ENCODE measurements around the gene CEP72. TPM values are rescaled to one million over a fixed set of nuclear protein-coding genes. Genes with fewer than 3 reads are reported as not detected.
"Not testable (repeated sequence)": the region's sequence is repeated elsewhere in the genome, so short reads cannot be mapped to it uniquely, and the experiment has no call there.

The CEP72 gene
- total RNA-seq, 1 donor from 2014 or later = 17.2 TPM

DNA sequence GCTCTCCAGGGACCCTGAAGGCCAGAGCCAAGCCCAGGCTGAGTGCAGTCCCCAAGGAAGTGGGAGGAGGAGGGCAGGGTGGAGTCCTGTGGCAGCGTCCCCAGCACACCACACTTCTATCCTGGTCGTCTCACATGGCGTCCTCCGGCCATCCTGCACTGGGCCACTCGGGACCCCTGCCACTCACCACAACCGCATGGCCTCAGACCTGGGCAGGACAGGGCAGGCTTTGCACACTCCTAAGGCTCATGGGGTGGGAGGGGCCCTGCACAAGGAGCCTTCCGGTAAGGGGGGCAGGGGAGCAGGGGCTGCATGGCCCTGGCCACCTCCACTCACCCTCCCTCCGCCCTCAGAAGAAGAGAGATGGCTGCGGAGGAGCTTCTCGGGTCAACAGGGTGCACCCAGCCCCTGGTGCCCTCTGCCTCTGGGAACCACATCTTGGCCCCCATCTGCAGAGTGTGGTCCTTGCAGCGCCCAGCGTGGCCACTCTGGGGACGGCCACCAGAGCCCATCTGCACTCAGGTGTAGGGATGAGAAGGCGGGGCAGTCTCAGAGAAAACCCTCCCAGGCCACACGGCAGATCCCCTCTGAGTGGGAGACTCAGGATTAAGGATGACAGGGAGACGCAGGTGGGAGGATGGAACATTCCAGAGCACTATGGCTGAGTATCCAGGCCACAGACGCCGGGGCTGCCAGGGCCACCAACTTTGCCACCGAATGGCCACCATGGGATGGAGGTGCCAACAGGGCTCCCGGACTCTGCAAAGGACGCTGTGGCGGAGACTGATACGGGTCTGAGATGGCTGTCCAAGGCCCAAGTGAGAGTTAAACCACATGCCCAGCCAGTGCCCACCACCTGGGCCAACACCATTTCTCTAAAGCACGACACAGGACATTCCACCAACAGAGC lies 73.4 kb downstream of the CEP72 start:
- H3K79me2 ChIP-seq (ENCODE audit: low read depth) = no peaks in the 10 kb centered on the region
- peaks cover 4% of the 10 kb centered on the region for H3K27me3 Mint-ChIP-seq (ENCODE audit: insufficient read depth, low read depth)
- H3K4me2 ChIP-seq = no peak overlapping the region
- H3K4me1 Mint-ChIP-seq = no peaks in the 10 kb centered on the region
- H3K9me3 Mint-ChIP-seq = no peaks in the 10 kb centered on the region
- no peak overlapping the region for H3K4me3 Mint-ChIP-seq
- H3K4me3 ChIP-seq = no peak overlapping the region
- H3K9ac ChIP-seq = no peak overlapping the region
- TF ChIP-seq EZH2phosphoT487 (IDR thresholded peaks at IDR 0.05) = no peak
- TF ChIP-seq EZH2 (IDR thresholded peaks at IDR 0.05) = no peak
- TF ChIP-seq, protein P1, sequence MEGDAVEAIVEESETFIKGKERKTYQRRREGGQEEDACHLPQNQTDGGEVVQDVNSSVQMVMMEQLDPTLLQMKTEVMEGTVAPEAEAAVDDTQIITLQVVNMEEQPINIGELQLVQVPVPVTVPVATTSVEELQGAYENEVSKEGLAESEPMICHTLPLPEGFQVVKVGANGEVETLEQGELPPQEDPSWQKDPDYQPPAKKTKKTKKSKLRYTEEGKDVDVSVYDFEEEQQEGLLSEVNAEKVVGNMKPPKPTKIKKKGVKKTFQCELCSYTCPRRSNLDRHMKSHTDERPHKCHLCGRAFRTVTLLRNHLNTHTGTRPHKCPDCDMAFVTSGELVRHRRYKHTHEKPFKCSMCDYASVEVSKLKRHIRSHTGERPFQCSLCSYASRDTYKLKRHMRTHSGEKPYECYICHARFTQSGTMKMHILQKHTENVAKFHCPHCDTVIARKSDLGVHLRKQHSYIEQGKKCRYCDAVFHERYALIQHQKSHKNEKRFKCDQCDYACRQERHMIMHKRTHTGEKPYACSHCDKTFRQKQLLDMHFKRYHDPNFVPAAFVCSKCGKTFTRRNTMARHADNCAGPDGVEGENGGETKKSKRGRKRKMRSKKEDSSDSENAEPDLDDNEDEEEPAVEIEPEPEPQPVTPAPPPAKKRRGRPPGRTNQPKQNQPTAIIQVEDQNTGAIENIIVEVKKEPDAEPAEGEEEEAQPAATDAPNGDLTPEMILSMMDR (IDR thresholded peaks at IDR 0.05) = no peak
- H3K36me3 ChIP-seq = no peaks in the 10 kb centered on the region
- H4K20me1 ChIP-seq (ENCODE audit: low read depth) = no peaks in the 10 kb centered on the region
- DNase-seq (ENCODE audit: low spot score) = no peak
- H3K36me3 Mint-ChIP-seq = no peaks in the 10 kb centered on the region
- H3K27ac ChIP-seq = no peak overlapping the region
- H3K9me3 ChIP-seq (ENCODE audit: low read depth) = no peaks in the 10 kb centered on the region
- H3K27me3 ChIP-seq = no peaks in the 10 kb centered on the region
- no peak overlapping the region for H3K27ac Mint-ChIP-seq
- H2AFZ ChIP-seq (replicated peaks) = no peak overlapping the region
- no peaks in the 10 kb centered on the region for H3K4me1 ChIP-seq
- no peaks in the 10 kb centered on the region for H3F3A ChIP-seq (ENCODE audit: low read depth)

GRCh38 chr5:686172-686523 lies 74.0 kb downstream of the CEP72 start:
- not testable (repeated sequence) for H2AFZ ChIP-seq (replicated peaks); H3K36me3 ChIP-seq; H3K9me3 Mint-ChIP-seq; H3K9me3 ChIP-seq (ENCODE audit: low read depth); H3K36me3 Mint-ChIP-seq; H3K4me2 ChIP-seq; H3K4me3 ChIP-seq; H3K4me3 Mint-ChIP-seq; H3K79me2 ChIP-seq (ENCODE audit: low read depth); H3K27me3 ChIP-seq; H3K4me1 Mint-ChIP-seq; H3K4me1 ChIP-seq; H3K9ac ChIP-seq; H3K27me3 Mint-ChIP-seq (ENCODE audit: insufficient read depth, low read depth); H3F3A ChIP-seq (ENCODE audit: low read depth); H3K27ac Mint-ChIP-seq; DNase-seq (ENCODE audit: low spot score); H3K27ac ChIP-seq; H4K20me1 ChIP-seq (ENCODE audit: low read depth)

- not testable (repeated sequence) for DNase-seq (ENCODE audit: low spot score); H3K4me2 ChIP-seq; H3K4me3 ChIP-seq; H3K79me2 ChIP-seq (ENCODE audit: low read depth); H3K4me1 Mint-ChIP-seq; H3F3A ChIP-seq (ENCODE audit: low read depth); H4K20me1 ChIP-seq (ENCODE audit: low read depth); H3K27ac Mint-ChIP-seq; H3K27me3 ChIP-seq; H2AFZ ChIP-seq (replicated peaks); H3K36me3 ChIP-seq; H3K9ac ChIP-seq; H3K9me3 ChIP-seq (ENCODE audit: low read depth); H3K4me1 ChIP-seq; H3K4me3 Mint-ChIP-seq; H3K27me3 Mint-ChIP-seq (ENCODE audit: insufficient read depth, low read depth); H3K36me3 Mint-ChIP-seq; H3K9me3 Mint-ChIP-seq; H3K27ac ChIP-seq
Measured at GRCh38 chr5:686936-687335, 74.8 kb downstream of the CEP72 start.

DNA sequence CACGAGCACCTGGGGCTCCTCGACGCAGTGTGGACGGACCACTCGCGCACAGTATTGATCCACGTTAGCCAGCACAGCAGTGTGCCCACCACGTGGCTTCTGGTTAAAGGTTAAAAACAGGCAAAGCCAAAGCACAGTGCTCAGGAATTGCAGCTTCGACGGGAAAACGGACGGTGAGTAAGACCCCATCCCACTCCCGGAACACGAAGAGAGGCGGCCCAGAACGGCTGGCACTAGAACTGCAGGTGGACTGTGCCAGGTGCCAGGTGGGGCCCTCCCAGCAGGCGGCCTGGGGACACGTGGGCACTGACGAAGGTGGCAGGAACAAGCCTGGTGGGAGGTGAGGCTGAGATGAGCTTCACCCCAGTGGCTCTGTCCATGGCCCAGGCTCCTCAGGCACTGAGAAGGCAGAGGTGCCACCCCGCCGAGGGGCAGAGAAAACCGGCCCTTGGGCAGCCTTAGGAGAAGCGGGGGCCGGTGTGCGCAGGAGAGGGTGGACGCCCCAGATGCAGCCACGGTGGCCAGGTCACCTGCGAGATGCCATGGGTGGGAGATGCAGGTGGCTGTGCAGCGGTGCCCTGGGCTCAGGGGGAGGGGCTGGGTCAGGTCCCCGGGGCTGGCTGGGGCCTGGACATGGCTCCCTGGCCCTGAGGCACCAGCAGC lies 76.3 kb downstream of the CEP72 start:
- H3K4me1 Mint-ChIP-seq; H3K4me3 Mint-ChIP-seq; H3K9me3 Mint-ChIP-seq; H3K4me1 ChIP-seq; H3K27ac ChIP-seq; H3K27ac Mint-ChIP-seq; H3K9ac ChIP-seq; H4K20me1 ChIP-seq (ENCODE audit: low read depth); H3K27me3 Mint-ChIP-seq (ENCODE audit: insufficient read depth, low read depth); H3K4me3 ChIP-seq; H2AFZ ChIP-seq (replicated peaks); H3K9me3 ChIP-seq (ENCODE audit: low read depth); H3K79me2 ChIP-seq (ENCODE audit: low read depth); DNase-seq (ENCODE audit: low spot score); H3F3A ChIP-seq (ENCODE audit: low read depth); H3K4me2 ChIP-seq; H3K36me3 ChIP-seq; H3K36me3 Mint-ChIP-seq: not testable (repeated sequence)
- H3K27me3 ChIP-seq = peaks cover 19% of the 10 kb centered on the region

GRCh38 chr5:690293-690692 lies 78.2 kb downstream of the CEP72 start:
- not testable (repeated sequence) for H3K9ac ChIP-seq; H3K4me1 ChIP-seq; H3K36me3 ChIP-seq; H3K36me3 Mint-ChIP-seq; H3K4me3 ChIP-seq; H3K27ac ChIP-seq; H4K20me1 ChIP-seq (ENCODE audit: low read depth); H3K9me3 ChIP-seq (ENCODE audit: low read depth); H3F3A ChIP-seq (ENCODE audit: low read depth); H3K4me1 Mint-ChIP-seq; H3K79me2 ChIP-seq (ENCODE audit: low read depth); H2AFZ ChIP-seq (replicated peaks); H3K4me2 ChIP-seq; DNase-seq (ENCODE audit: low spot score); H3K27me3 Mint-ChIP-seq (ENCODE audit: insufficient read depth, low read depth); H3K9me3 Mint-ChIP-seq; H3K27ac Mint-ChIP-seq; H3K4me3 Mint-ChIP-seq
- peaks cover 25% of the 10 kb centered on the region for H3K27me3 ChIP-seq

- not testable (repeated sequence) for H3K4me2 ChIP-seq; H3K4me1 Mint-ChIP-seq; H3K4me1 ChIP-seq; H3K9me3 ChIP-seq (ENCODE audit: low read depth); H2AFZ ChIP-seq (replicated peaks); H3K4me3 ChIP-seq; H3K27ac ChIP-seq; H3K9me3 Mint-ChIP-seq; H3K36me3 Mint-ChIP-seq; H3K9ac ChIP-seq; H3K36me3 ChIP-seq; H3K27me3 Mint-ChIP-seq (ENCODE audit: insufficient read depth, low read depth); H3K27ac Mint-ChIP-seq; H3K79me2 ChIP-seq (ENCODE audit: low read depth); DNase-seq (ENCODE audit: low spot score); H3K4me3 Mint-ChIP-seq; H4K20me1 ChIP-seq (ENCODE audit: low read depth); H3F3A ChIP-seq (ENCODE audit: low read depth)
- H3K27me3 ChIP-seq = peaks cover 25% of the 10 kb centered on the region
Measured at GRCh38 chr5:691049-691448, 78.9 kb downstream of the CEP72 start.
